Dedifferentiated amniotic fluid mesenchymal stem cell (primary cell): ENCODE measurements around the gene GRIN1.
"Not testable (repeated sequence)": the region's sequence is repeated elsewhere in the genome, so short reads cannot be mapped to it uniquely, and the experiment has no call there.

ENCODE experiments used
- DNase-seq: peaks from one replicate; pipeline ENCODE4 v3.0.0-alpha.2; 2016; ENCODE audit errors: extremely low spot score

Gene GRIN1

DNA sequence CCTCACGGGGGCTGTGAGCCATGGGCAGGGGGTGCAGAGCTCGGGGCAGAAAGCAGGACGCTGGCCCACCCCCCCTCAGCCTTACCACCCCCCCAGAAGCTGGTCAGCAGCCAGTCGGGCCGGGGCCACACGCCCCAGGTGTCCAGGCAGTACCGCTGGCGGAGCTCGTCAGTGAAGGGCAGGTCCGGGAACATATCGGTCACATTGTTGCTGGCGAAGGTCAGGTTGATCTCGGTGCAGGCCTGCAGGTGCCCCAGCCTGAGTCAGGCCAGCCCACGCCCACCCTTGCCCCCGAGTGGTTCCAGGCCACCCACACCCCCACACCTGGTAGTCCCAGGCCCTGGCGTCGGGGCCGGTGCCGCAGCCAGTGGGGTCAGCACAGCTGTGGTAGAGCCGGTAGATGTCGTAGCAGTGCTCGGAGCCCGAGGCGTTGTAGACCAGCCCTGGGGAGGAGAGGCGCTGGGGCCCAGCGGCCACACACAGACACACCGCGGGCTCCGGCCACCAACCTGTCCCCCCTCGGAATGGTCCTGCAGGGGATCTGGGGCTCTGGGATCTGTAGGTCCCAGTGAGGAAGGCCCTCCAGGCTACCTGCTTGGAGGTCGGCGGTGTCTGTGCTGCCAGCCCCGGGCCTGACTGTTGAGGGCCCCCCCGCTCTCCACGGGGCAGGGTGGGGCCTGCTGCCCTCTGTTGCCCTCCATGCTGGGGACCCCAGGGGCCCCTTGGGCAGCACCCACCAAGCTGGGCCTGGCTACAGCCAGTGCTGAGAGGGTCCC is 27.0 kb upstream of the GRIN1 start:
- DNase-seq: no peak

DNA sequence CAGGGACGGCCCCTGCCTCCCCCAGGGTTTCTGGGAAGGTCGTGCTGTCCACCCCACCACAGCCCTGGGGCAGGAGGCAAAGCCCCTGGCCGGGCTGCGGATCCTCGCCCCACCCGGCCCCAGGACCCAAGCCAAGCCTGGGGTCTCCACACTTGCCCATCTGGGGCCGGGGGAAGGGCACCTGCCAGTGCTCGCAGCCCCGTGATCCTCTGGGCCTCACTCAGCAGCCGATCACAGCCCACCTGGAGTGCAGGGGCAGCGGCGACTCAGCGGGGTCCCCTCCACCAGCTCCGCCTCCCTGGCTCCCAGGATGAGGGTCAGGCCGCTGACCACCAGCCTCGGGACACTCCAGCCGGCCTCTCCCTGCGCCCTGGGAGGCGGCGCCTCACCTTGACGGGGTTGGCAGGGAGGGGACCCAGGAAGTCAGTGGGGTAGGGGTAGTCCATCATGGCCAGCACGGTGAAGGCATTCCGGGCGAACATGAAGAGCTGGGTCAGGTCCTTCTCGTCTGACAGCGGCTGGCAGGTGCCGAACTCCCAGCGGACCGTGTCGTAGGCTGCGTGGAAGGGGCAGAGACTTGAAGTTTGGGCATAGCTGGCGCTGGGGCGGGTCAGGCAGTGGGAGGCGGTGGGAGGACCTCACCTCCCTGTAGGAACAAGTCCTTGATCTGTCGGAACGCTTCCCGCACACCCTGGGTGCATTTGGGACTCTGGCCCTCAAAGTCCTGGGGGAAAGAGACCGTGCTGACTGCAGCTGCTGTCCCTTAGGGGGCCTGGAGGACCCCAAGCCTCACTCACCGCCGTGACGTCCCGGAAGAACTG is 26.2 kb upstream of the GRIN1 start:
- no peak for DNase-seq

DNA sequence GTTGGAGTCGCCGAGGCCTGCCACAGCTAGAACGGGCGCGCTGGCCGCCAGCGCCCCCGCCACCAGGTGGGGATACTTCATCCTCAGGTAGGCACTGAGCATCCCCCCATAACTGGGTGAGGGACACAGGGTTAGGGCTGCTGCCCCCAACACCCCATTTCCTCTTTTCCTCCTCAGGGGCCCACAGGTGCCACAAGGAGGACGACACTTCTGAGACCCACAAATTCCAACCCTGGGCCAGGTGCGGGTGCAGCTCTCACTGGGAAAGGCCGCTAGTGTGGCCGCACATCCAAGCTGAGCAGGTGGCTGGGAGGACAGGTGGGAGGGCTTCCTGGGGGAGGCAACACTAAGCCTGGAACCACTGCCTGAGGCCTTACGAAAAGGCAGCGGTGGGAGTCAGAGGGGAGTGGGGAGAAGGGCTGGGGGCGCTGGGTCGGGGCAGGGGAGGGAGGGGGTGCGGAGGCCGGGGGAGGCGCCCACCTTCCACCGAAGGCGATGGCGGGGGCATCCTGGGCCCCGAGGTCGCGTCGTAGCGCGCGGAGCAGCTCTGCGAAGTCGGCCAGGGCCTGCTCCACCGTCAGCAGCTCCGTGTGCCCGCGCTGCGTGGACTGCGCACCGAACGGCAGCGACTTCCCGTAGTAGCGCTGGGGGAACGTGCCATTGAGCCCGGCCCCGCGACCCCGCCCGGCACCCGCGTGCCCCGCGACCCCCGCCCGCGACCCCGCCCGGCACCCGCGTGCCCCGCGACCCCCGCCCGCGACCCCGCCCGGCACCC is 25.4 kb upstream of the GRIN1 start:
- DNase-seq: no peak

DNA sequence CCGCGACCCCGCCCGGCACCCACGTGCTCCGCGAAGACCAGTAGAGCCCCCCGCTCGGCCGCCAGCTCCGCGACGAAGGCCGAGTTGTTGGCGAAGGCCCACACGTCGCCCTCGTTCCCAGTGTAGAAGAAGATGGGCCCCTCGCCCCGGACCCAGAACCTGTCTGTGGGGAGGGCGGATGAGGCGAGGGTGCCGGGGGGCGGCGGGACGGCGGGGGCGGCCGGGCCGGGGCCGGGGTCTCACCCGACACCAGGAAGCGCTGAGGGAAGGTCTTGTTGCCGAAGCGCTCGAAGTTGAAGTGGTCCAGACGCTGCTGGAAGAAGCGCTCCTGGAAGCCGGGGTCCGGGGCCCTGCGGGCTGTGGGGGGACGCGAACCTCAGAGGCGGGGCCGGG is 24.7 kb upstream of the GRIN1 start:
- DNase-seq: no peak

DNA sequence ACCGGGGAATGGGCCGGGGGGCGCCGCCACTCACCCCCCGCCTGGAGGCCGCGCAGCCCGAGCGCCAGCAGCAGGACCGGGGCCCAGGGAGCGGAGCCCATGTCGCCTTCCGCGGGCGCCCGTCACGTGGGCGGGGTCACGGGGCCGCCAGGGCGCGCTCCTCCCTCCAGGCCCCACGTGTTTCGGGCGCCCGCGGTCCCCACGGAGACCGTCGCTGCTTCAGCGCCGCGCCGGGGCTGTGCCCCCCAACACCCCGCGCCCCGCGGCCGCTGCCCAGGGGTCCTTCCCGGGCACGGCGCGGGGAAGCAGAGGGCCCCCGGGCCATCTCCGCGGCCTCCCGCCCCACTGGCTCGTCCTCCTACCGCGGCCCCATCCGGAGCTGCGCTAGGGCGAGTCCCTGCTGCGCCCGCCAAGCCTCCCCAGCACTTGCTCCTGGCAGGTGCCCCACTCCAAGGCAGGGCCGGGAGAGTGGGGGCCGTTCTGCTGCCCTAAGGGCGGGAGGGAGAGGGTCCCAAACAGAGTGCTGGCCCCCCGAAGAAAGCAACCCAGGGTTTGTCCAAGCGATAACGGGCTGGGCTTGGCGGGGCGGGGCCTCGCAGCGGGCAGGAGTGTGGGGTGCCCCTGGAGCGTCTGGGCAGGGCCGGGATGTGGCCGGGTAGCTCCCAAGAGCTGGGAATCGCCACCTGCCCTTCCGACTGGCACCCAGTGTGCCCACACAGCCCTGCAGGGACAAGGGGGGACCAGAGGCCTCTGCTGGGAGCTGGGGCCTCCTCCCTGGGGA is 24.2 kb upstream of the GRIN1 start, which contains the start of gene DPP7:
Gene DPP7, minus strand, starts transcription at position 121 of the 781 bp plus-strand sequence. Its CDS starts 20 bp downstream, at position 101.
- DNase-seq: no peak

DNA sequence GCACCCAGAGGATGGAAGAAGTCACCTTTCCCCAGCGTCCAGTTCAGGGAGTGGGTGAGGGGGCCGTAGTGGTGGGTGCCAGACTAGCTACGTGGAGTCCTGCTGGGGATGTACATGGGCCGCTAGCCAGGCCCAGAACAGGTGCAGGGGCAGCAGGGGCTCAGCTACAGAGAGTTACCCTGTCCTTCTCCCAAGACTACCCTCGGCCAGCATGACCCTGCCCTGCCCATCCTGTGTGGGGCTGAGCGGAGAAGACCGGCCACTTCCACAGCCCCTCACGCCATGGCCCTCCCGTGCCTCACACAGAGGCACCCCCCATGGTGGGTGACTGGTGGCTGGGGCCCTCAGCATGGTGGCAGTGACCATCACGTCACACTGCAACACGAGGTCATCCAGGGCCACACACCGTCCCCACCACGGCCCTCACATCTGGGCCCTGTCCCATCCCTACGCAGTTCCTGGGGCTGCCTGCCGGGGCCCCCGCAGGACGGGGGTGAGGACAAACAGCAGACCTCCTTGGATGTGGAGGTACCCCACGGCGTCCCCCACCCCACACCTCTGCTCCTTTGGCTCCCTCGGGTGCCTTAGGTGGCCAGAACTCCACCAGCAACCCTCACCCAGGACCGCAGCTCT is 23.4 kb upstream of the GRIN1 start:
- DNase-seq: no peak

DNA sequence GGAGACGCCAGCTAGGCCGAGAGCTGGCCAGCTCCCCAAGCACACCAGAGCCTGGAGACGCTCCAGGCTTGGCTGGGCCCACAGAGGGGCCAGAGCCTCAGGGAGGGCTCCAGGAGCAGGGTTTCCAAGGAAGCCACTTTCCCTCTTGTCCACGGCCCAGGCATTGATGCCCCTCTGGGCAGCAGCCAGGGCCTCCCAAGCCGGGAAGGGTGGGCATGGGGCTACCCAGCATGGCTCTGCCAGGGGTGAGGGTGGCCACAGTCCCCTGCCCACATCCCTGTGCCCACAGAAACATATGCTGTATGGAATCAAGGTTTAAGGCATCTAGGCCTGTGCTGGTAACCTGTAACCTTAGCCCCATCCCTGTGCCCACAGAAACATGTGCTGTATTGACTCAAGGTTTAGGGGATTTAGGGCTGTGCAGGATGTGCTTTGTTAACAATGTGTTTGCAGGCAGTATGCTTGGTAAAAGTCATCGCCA is 22.9 kb upstream of the GRIN1 start:
- DNase-seq: no peak

DNA sequence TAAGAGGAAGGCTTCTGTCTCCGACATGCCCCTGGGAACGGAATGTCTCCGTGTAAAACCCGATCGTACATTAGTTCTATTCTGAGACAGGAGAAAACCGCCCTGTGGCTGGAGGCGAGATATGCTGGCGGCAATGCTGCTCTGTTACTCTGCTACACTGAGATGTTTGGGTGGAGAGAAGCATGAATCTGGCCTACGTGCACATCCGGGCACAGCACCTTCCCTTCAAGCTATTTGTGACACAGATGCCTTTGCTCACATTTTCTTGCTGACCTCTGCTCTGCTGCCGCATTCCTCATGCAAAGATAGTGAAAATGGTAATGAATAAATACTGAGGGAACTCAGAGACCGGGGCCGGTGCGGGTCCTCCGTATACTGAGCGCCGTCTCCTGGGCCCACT is 22.2 kb upstream of the GRIN1 start:
- no peak for DNase-seq

DNA sequence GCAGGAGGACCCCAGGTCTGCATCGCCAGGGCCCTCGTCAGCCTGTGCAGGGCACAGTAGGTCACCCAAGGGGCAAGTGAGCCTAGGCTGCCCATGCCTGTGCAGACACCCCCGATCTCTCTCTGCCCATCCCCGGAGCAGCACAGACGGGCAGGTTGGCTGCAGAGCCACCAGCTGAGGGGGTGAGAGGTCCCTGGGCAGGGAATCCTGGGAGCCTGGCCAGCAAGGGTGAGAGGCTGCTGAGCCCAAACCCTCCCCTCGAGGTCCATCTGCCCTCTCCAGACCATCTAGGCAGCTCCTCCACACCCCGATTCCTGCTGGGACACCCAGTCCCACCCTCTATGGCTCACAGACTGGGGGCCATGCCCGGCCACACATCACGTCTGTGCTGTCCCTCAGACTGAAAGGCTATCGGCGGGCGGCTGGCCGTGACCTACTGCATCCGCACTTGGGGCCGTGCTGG is 21.7 kb upstream of the GRIN1 start:
- no peak for DNase-seq

DNA sequence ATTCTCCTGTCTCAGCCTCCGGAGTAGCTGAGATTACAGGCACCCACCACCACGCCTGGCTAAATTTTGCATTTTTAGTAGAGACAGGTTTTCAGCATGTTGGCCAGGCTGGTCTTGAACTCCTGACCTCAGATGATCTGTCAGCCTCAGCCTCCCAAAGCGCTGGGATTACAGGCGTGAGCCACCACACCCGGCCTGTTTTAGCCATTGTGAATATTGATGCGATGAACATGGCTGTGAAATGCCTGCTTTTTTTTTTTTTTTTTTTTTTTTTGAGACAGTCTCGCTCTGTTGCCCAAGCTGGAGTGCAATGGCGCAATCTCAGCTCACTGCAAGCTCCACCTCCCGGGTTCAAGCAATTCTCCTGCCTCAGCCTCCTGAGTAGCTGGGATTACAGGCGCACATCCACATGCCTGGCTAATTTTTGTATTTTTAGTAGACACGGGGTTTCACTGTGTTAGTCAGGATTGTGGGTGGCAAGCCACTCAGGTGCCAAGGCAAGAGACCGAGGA is 20.8 kb upstream of the GRIN1 start:
- DNase-seq: not testable (repeated sequence)

DNA sequence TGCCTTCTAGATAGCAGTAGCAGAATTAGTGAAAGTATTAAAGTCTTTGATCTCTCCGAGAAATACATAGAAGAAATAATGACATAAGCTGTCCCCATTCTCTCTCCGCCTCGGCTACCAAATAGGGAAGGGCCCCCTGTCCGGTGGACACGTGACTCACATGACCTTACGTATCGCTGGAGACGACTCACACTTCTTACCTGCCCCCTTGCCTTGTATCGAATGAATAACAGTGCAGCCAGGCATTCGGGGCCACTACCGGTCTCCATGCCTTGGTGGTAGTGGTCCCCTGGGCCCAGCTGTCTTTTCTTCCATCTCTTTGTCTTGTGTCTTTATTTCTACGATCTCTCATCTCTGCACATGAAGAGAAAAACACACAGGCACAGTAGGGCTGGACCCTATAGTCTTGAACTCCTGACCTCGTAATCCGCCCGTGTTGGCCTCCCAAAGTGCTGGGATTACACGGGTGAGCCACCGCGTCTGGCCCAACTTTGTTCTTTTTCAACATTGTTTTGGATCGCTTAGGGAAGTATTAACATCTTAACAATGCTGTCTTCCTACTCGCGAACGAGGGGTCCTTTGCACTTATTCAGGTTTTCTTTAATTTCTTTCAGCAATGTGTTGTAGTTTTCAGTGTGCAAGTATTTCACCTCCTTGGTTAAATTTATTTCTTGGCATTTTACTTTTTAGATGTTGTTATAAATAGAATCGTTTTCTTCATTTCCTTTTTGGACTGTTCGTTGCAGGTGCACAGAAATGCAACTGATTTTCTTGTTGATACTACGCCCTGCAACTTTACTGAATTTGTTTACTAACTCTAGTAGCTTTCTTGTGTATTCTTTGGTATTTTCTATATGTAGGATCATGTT is 16.8 kb upstream of the GRIN1 start:
- DNase-seq: not testable (repeated sequence)

DNA sequence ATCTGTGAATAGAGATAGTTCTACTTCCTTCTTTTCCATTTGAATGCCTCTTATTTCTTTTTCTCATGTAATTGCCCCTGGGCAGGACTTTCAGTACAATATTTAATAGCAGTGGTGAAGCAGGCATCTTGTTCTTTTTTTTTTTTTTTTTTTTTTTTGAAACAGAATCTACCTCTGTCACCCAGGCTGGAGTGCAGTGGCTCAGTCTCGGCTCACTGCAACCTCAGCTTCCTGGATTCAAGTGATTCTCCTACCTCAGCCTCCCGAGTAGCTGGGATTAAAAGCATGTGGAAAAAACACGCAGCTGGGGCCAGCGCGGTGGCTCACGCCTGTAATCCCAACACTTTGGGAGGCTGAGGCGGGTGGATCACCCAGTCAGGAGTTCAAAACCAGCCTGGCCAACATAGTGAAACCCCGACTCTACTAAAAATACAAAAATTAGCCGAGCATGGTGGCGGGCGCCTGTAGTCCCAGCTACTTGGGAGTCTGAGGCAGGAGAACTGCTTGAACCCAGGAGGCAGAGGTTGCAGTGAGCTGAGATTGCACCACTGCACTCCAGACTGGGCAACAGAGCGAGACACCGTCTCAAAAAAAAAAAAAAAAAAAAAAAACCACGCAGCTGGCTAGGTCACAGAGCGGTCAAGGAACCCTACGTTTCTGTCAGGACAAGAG is 16.0 kb upstream of the GRIN1 start:
- not testable (repeated sequence) for DNase-seq

DNA sequence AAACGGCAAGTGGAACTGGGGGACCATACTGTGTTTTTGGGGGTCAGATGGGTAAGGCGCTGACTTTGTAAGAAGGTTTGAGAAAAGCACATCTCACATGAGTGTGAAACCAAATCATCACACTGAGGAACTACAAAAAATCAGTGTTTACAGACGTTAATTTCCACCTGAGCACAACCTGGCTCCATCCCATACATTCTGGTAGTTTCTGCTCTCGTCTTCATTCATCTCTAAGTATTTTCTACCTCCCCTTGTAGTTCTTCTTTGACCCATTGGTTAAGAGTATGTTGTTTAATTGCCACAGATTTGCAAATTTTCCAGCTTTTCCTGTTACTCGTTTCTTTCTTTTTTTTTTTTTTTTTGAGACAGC is 15.5 kb upstream of the GRIN1 start:
- no peak for DNase-seq

DNA sequence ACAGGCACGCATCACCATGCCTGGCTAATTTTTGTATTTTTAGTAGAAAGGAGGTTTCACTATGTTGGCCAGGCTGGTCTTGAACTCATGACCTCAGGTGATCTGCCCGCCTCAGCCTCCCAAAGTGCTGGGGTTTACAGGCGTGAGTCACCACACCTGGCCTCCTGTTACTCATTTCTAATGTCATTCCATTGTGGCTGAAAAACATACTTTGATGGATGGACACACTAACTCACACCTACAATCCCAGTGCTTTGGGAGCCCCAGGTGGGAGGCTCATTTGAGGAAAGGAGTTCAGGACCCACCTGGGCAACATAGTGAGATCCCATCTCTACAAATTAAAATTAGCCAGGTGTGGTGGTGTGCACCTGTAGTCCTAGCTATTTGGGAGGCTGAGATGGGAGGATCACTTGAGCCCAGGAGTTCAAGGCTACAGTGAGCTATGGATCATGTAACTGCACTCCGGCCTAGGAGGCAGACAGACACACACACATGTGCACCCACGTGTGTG is 14.9 kb upstream of the GRIN1 start:
- DNase-seq: not testable (repeated sequence)

DNA sequence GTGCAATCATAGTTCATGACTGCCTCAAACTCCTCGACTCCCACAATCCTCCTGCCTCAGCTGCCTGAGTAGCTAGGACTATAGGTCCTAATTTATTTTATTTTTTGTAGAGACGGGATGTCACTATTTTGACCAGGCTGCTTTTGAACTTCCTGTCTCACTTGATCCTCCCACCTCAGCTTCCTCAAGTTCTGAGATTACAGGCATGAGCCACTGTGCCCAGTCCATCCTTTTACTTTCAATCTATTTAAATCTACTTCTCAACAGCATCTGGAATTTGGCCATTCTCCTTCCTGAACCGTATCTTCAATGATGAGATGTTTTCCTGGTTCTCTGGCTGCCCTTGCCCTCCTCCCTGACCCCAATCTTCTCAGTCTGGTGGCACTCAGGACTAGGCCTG is 12.2 kb upstream of the GRIN1 start:
- DNase-seq: no peak

DNA sequence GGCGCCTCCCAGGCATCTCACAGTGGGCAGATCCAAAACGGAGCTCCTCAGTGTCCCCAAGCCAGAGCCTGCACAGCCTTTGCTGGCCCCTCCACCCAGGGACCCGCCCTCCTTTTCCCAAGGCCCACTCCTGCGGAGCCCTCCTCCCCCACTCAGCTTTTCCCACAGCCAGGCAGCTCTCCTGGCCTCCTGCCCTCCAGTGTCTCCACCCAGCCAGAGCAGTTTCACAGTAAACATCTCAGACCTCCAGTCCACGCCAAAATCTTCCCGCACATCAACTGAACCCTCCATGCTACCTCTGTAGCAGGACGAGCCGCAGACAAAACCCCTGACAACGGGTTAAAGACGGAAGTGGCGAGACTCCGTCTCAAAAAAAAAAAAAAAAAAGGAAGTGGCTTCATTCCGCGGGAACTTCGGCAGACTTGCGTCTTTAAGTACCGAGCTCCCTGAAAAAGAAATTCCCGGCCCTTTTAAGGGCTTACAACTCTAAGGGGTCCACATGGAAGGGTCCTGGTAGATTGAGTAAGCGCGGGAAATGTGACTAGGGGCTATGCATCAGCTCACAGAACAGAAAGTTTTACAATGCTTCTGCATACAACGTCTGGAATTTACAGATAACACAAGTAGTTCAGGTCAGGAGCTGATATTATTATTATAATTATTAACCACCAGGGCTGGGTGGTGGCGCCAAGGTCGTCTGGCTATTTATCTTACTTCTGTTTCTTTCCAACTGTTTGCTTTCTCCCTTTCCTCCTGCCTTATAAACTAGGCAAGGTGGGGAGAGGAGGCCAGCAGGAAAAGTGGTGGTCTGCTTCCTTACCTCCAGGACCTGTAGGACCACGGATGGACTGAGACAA is 11.4 kb upstream of the GRIN1 start:
- no peak for DNase-seq

DNA sequence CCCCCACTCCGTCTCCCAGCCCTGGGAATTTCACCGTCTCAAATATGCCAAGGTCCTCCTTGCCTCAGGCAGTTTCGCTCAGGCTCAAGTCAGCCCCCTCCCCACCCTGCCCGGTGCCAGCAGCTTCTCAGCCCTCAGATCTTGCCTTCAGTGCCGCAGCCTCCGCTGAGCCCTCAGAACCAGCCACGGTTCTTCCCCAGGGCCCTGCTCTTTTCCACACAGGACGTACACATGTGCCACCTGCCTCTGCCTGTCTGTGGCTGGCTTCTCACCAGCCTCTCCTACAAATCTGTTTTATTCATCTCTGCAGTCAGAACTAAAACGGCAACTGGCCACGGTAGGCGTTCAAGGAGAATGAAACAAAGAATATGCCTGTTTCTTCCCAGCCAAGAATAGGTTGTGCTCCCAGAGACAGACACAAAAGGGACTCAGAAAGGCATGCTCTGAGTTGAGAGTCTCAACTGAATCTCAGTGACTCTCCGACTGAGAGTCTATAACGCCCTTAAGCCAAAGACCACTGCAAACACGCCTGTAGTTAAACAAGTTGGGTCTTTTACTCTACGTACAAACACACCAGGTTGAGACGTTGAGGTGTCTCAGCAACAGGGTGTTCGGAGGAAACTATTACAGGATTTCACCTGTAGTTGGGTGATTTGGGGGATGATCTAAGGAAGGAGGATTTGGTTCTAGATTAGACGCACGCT is 10.6 kb upstream of the GRIN1 start:
- no peak for DNase-seq
